Measurements from ENCODE around the gene POLR2J2.
A peak's percentile ranks its signal among the peaks of the same experiment; 100 is the strongest.
"Not testable (repeated sequence)": the region's sequence is repeated elsewhere in the genome, so short reads cannot be mapped to it uniquely, and the experiment has no call there.

Gene POLR2J2

DNA sequence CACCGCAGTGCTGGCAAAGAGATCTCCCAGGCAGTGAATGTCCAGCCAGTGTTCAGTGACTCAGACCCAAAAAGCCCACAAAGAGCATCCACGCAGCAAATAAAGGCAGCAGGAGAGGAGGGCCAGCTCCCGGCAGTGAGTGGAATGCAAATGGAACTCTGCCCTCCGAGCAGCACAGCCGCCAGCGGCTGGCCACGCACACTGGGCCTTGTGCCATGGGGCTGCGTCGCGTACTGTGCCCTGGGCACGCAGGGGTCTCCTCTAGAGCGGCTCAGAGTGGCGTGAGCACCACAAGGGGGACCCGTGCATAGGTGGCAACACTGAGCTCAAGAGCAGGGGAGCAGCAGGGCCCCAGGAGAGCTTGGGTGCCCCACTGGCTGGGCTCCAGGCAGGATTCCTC lies 3.9 kb downstream of the POLR2J2 start:
- not testable (repeated sequence) for DNase-seq

DNA sequence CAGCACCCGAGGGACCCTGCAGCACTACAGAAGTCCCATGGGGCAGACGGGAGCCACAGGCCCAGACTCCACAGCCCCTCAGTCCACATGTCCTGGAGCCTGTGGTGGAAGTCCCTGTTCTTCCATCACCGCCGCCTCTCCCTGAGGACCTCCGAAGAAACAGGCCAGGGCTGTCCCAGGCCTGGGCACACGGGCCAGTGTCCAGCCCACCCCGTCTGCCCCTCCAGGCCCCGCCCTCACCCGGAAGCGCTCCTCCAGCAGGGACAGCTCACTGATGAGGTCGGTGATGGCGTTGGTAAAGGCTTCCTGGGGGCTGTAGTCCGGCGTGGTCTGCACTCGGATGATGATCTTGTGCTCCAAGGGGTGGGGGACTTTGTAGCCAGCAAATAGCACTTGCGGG lies 4.6 kb downstream of the POLR2J2 start:
- DNase-seq: not testable (repeated sequence)

GRCh38 chr7:102664765-102665164 lies 6.7 kb downstream of the POLR2J2 start:
- DNase-seq: not testable (repeated sequence)

DNA sequence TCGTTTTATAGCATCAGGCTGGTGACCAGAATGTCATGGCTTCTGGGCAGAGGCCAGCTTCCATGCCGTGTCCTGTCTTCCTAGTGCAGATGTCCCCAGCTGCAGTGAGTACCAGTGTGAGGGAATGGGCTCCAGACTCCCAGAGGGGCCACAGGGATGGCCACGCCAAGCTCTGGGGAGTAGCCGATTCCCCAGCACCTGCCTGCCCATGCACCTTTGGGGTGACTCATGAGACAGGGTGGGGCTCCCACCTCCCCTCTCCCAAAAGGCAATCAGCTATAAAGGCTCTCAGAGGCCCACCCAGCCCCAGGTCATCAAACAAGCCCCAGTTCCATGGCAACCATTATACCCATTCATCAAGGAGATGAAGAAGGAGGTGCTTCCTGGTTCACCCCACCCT lies 21.5 kb downstream of the POLR2J2 start, which contains the start of gene SPDYE2B:
SPDYE2B (plus strand) TSS at position 396 of the 400 bp plus-strand sequence. CDS start 2,030 bp downstream, outside the sequence.
- not testable (repeated sequence) for DNase-seq

DNA sequence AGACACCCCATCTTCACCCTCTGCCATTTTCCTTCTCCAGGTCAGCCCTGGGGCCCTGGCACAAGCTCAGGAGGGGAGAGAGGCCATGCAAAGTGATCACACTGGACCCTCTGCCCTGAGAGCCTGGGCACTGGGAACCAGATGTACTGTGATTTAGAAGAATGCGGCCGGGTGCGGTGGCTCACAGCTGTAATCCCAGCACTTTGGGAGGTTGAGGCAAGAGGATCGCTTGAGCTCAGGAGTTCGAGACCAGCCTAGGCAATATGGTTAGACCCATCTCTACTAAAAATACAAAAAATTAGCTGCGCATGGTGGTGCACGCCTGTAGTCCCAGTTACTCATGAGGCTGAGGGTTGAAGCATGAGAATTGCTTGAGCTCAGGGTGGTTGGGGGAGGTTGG lies 23.6 kb downstream of the POLR2J2 start:
- DNase-seq: not testable (repeated sequence)

GRCh38 chr7:102643404-102643803 lies 28.1 kb downstream of the POLR2J2 start:
- not testable (repeated sequence) for DNase-seq

GRCh38 chr7:102642691-102643090 lies 28.8 kb downstream of the POLR2J2 start, which contains the start of gene UPK3BL1:
TSS of gene UPK3BL1 (minus strand) at chr7:102642791. CDS start at chr7:102642741, 50 bp downstream.
- DNase-seq: not testable (repeated sequence)

- not testable (repeated sequence) for DNase-seq
Observed at GRCh38 chr7:102638848-102639247, 32.6 kb downstream of the POLR2J2 start.

GRCh38 chr7:102636956-102637355 lies 34.5 kb downstream of the POLR2J2 start:
- DNase-seq: not testable (repeated sequence)

GRCh38 chr7:102635354-102635753 lies 36.1 kb downstream of the POLR2J2 start:
- DNase-seq: not testable (repeated sequence)

DNA sequence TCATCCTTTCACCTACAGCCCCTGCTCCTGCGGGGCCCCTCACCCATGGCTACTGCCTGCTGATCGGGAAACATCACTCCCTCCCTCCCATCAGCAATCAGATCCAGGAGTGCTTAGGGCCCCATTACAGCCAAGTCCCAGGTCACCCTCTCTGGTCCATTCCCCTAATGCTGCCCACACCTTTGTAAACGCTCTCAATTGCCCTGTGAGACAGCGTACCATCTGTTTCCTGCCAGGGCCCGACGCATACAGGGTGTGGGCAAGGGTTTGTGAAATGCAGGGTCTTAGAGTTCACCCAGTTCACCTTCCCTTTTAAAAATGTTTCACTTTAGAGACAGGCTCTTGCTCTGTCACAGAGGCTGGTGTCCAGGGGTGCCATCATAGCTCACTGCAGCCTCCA lies 37.2 kb downstream of the POLR2J2 start:
- DNase-seq: not testable (repeated sequence)

- DNase-seq: not testable (repeated sequence)
Observed at GRCh38 chr7:102630622-102631021, 40.8 kb downstream of the POLR2J2 start.

DNA sequence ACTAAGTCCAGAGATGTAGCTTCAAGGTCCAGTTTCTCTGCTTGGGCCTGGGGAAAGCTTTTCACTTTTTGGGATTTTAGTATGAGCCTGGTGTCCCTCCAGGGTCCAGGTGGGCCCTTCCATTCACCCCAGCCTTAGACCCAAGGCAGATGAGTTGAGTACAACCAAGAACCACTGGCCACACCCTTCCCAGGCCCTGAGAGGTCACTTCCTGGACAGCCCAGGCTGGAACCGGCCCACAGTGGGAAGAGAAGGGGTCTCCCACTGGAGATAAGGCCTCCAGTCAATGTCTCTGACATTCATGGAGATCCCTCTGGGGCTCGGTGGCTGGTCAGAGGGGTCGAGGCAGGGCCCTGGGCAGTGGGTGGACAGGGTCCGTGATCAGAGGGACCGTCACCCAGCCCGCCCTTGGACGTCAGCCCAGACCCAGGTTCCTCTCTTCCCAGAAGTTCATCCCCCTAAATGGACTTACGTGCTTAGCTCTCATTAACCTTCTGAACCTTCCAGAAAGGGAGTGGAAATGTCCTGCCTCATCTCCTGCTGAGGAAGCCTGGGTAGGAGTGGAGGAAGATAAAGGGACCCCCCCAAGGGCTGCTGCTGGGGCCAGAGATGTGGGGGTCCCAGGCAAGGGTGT lies 44.1 kb downstream of the POLR2J2 start:
- DNase-seq: not testable (repeated sequence)

DNA sequence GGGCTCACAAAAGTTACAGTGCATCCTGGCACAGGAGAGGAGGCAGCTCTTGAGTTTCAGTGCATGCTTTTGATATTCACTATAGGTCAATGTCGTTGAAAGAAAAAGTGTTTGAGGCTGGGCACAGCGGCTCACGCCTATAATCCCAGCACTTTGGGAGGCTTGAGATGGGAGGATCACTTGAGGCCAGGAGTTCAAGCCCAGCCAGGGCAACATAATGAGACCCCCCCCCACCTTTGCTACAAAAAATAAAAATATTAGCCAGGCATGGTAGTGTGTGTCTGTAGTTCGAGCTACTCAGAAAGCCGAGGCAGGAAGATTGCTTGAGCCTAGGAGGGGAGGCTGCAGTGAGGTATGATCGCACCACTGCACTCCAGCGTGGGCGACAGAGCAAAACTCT lies 53.3 kb downstream of the POLR2J2 start:
- not testable (repeated sequence) for DNase-seq

DNA sequence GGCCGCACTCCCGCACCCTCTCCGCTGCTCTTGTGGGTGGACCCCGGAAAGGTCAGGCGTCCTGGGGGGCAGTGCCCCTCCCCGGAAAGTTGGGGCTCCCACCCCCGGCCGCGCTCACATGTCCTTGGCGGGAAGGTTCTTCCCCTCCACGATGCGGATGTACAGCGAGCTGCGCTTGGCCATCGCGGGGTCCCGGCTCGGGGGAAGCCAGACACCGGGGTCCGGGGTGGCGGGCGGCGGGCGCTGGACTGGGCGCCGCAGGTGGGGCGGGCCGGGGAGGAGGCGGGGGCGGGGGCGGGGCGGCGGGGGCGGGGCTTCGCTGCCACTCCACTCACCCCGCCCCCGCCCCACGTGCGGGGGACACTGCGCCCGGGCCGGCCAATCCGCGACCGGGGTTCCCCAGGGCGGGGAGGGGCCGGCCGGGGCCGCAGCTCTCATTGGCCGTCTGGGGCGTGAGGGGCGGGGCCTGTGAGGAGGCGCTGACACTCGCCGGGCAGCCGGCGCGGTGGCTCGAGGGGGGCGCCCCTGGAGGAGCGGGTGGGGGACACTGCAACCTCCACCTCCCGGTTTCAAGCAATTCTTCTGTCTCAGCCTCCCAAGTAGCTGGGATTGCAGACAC lies 54.8 kb downstream of the POLR2J2 start, which contains the start of gene RASA4:
RASA4 (minus strand) TSS at position 250 of the 619 bp plus-strand sequence; CDS start at position 183, 67 bp downstream.
- DNase-seq: peak; percentile 29
